ENCODE data around the gene GSK3B. TPM values are rescaled to one million over a fixed set of nuclear protein-coding genes. Genes with fewer than 3 reads are reported as not detected.

The GSK3B gene
- total and polyA plus RNA-seq, 3 donors from 2014 or later, result 64.9 to 73.1 (median 65.1) TPM

- H3K36me3 ChIP-seq (ENCODE audit: low read depth, missing control alignments), result no peaks in the 10 kb centered on the region
- no peaks in the 10 kb centered on the region for H3K27me3 ChIP-seq
- H3K9me3 ChIP-seq, result no peaks in the 10 kb centered on the region
- no peak for TF ChIP-seq CTCF (IDR thresholded peaks at IDR 0.05)
- TF ChIP-seq POLR2A (IDR thresholded peaks at IDR 0.05), result no peak
- intact Hi-C loops (cut with DNase I; ENCODE audit: low total_unique reads), result no loop called here
- DNase-seq, result no peak
- no peak overlapping the region for H3K4me3 ChIP-seq
- no peak overlapping the region for H3K27ac ChIP-seq
- 37 to 67% methylated on average over 1 of the region's 1 CpG for WGBS, 2 donors
- H3K4me1 ChIP-seq, result peaks cover 6% of the 10 kb centered on the region
Observed at GRCh38 chr3:120090422-120090821, 3.8 kb downstream of the GSK3B start.

- no peak overlapping the region for H3K27ac ChIP-seq
- peaks cover 6% of the 10 kb centered on the region for H3K4me1 ChIP-seq
- 75 to 79% methylated on average over 4 of the region's 4 CpGs for WGBS, 2 donors
- intact Hi-C loops (cut with DNase I; ENCODE audit: low total_unique reads), result no loop called here
- no peaks in the 10 kb centered on the region for H3K27me3 ChIP-seq
- H3K4me3 ChIP-seq, result no peak overlapping the region
- H3K36me3 ChIP-seq (ENCODE audit: low read depth, missing control alignments), result no peaks in the 10 kb centered on the region
- no peak for DNase-seq
- TF ChIP-seq POLR2A (IDR thresholded peaks at IDR 0.05) (no peak), CTCF (IDR thresholded peaks at IDR 0.05) (no peak)
- no peaks in the 10 kb centered on the region for H3K9me3 ChIP-seq
Observed at GRCh38 chr3:120089089-120089488, 5.2 kb downstream of the GSK3B start.

GRCh38 chr3:120088622-120089021, 5.6 kb downstream of the GSK3B start:
- 94 to 95% methylated on average over 3 of the region's 3 CpGs for whole genome bisulfite sequencing, 2 donors
- no peak for DNase-seq
- Histone ChIP-seq H3K27ac (no peak overlapping the region), H3K4me3 (no peak overlapping the region), H3K4me1 (peaks cover 6% of the 10 kb centered on the region), H3K27me3 (no peaks in the 10 kb centered on the region), H3K36me3 (ENCODE audit: low read depth, missing control alignments) (no peaks in the 10 kb centered on the region), H3K9me3 (no peaks in the 10 kb centered on the region)
- TF ChIP-seq CTCF (IDR thresholded peaks at IDR 0.05) (no peak), POLR2A (IDR thresholded peaks at IDR 0.05) (no peak)
- intact Hi-C loops (cut with DNase I; ENCODE audit: low total_unique reads), result no loop called here

GRCh38 chr3:120081719-120082118, 12.5 kb downstream of the GSK3B start:
- 90 to 93% methylated on average over 3 of the region's 3 CpGs for WGBS, 2 donors
- intact Hi-C loops (cut with DNase I; ENCODE audit: low total_unique reads), result no loop called here

More at GRCh38 chr3:120081719-120082118, 12.5 kb downstream of the GSK3B start:
- no peaks in the 10 kb centered on the region for H3K9me3 ChIP-seq
- H3K27ac ChIP-seq, result no peak overlapping the region
- no peak overlapping the region for H3K4me3 ChIP-seq
- no peaks in the 10 kb centered on the region for H3K27me3 ChIP-seq
- no peak for DNase-seq
- TF ChIP-seq POLR2A (IDR thresholded peaks at IDR 0.05) (no peak), CTCF (IDR thresholded peaks at IDR 0.05) (no peak)
- no peaks in the 10 kb centered on the region for H3K36me3 ChIP-seq (ENCODE audit: low read depth, missing control alignments)
- H3K4me1 ChIP-seq, result no peaks in the 10 kb centered on the region
